Pancreas (tissue), 10 donors: ENCODE measurements around the gene CSRNP3. TPM values are rescaled to one million over a fixed set of nuclear protein-coding genes. Genes with fewer than 3 reads are reported as not detected.

Source experiments
- ATAC-seq, 4 donors: fragments of 200-7000 bp; cut with Tn5 transposase; one replicate each; pipeline versions ENCODE4 v1.8.0 to v1.9.1; 2020; ENCODE audit warnings: mild to moderate bottlenecking in 4 of 4, moderate library complexity in 4 of 4
- DNase-seq, 6 donors: peaks; one replicate each; pipeline ENCODE4 v3.0.0-alpha.2; 2020
- FAIRE-seq: peaks from 2 replicates; lab custom pipeline; 2012; peaks lifted over from hg19 to GRCh38; lab: Jason Lieb, UNC
- H3K27ac ChIP-seq, 4 donors: fragments of 200-600 bp; sonication (generic); 1 replicate in 3 of 4; 2 replicates in 1 of 4; pipeline versions ENCODE4 v1.5.0 to v1.8.0; 2020
- H3K27me3 ChIP-seq, 4 donors: fragments of 200-600 bp; one replicate each; pipeline ENCODE4 v1.8.0; 2021
- H3K36me3 ChIP-seq, 3 donors: fragments of 200-600 bp; sonication (generic) in 1 of 3; one replicate each; pipeline versions ENCODE4 v1.5.0 to v1.8.0; 2020 to 2021
- H3K4me1 ChIP-seq, 3 donors: fragments of 200-600 bp; one replicate each; pipeline ENCODE4 v1.8.0; 2021
- H3K4me3 ChIP-seq, 4 donors: fragments of 200-600 bp; sonication (generic) in 2 of 4; one replicate each; pipeline versions ENCODE4 v1.5.0 to v1.8.0; 2020 to 2021
- H3K9me3 ChIP-seq, 4 donors: fragments of 200-600 bp; one replicate each; pipeline ENCODE4 v1.8.0; 2021
- WGBS, 2 donors: extraction: QIAGEN DNeasy Blood & Tissue Kit; methylation state at CpG; one replicate each; pipeline ENCODE4 v1.1.7; 2013; 5-methylcytosine and 5-hydroxymethylcytosine counted together
- intact Hi-C, 3 donors: fragments of 100-400 bp; cut with DNase I; formaldehyde crosslinking; loops; one replicate each; pipeline versions ENCODE4 v1.11.1 to v1.14.2; 2022
- polyA plus RNA-seq, 2 donors: library from polyadenylated mRNA; stranded (reverse); fragments of 200-250 nt; gene quantifications; one replicate each; pipeline ENCODE4 v1.2.3, GENCODE V29; 2013
- total RNA-seq, 6 donors: library from RNA; stranded (reverse); fragmentation: NEBNext Ultra II Directional in 4 of 6; extraction: Animal tissue kit (Norgen Biotek cat#: 25700) in 4 of 6; gene quantifications; one replicate each; pipeline versions ENCODE4 v1.2.1 to v1.2.4, GENCODE V29; 2021 to 2023
- TF ChIP-seq, protein P1 (sequence below), 4 donors: fragments of 200-600 bp; sonication (generic) in 3 of 4; IDR thresholded peaks; one replicate each; pipeline versions ENCODE4 v1.5.0 to v1.8.0; 2021; ENCODE audit warnings: antibody characterized with exemption in 4 of 4
- donor health status: healthy with polysubstance abuse.
- donor health status: DM: no; HTN: no; CAD: no; lungs with moderate emphysema.
- donor health status: DM: no; HTN: no; CAD: no.
- donor health status: control.
- donor health status: control.
- donor health status: Bipolar disorder and iron deficiency.
- donor health status: DM: yes; HTN: yes; CAD: no.
- donor health status: DM: no; HTN: no; CAD: no.
- donor health status: DM: no; HTN: no; CAD: no.
- donor health status: DM: yes; HTN: yes; CAD: no.

Gene CSRNP3
- total and polyA plus RNA-seq, 8 donors: 0.91 to 4.8 (median 3.1) TPM

DNA sequence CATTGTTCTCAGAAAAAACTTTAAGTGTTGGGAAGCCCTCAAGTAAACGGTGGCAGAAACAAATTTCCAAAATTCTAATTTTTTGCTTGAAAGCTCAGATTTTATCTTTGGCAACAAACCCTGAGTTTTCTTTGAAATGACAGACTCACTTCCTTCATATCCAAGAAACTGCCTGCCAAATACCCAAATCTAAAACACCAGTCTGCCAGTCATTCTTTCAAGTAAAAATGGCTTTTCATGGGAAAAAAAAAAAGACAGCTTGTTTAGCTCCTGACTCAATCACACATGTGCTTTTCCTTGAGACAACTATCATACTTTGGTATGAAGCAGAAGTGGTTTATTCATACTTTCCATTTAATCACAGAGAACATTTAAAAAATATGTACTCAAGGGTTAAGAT is 40.6 kb upstream of the CSRNP3 start:
- Histone ChIP-seq H3K4me3 (no peak overlapping the region), H3K9me3 (no peaks in the 10 kb centered on the region), H3K4me1 (no peaks in the 10 kb centered on the region), H3K36me3 (no peaks in the 10 kb centered on the region), H3K27me3 (no peaks in the 10 kb centered on the region), H3K27ac (no peak overlapping the region)
- WGBS, 2 donors: 78 to 89% methylated on average over 1 of the region's 1 CpG
- FAIRE-seq (no peak), DNase-seq (no peak), ATAC-seq (no peak)
- TF ChIP-seq, protein P1, sequence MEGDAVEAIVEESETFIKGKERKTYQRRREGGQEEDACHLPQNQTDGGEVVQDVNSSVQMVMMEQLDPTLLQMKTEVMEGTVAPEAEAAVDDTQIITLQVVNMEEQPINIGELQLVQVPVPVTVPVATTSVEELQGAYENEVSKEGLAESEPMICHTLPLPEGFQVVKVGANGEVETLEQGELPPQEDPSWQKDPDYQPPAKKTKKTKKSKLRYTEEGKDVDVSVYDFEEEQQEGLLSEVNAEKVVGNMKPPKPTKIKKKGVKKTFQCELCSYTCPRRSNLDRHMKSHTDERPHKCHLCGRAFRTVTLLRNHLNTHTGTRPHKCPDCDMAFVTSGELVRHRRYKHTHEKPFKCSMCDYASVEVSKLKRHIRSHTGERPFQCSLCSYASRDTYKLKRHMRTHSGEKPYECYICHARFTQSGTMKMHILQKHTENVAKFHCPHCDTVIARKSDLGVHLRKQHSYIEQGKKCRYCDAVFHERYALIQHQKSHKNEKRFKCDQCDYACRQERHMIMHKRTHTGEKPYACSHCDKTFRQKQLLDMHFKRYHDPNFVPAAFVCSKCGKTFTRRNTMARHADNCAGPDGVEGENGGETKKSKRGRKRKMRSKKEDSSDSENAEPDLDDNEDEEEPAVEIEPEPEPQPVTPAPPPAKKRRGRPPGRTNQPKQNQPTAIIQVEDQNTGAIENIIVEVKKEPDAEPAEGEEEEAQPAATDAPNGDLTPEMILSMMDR (IDR thresholded peaks at IDR 0.05): no peak
- intact Hi-C loops: no loop called here

DNA sequence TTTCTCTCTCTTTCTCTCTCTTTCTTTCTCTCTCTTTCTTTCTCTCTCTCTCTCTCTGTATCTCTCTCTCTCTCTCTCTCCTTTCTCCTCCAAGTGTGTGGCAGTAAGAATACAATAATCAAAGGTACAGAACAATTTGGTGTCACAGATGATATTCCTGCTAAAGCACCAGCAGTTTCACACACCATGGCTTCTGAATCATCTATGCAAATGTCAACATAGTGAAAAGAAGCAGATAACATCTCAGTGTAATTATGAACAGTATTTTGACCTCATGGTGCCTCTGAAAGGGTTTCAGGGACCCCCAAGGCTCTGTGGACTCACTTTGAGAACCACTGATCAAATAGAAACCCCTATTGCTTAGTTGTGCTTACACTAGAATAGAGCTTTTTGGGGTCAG is 38.5 kb upstream of the CSRNP3 start:
- H3K4me1 ChIP-seq: no peaks in the 10 kb centered on the region
- no peaks in the 10 kb centered on the region for H3K27me3 ChIP-seq
- H3K4me3 ChIP-seq: no peak overlapping the region
- H3K36me3 ChIP-seq: no peaks in the 10 kb centered on the region
- no peak for ATAC-seq
- no peak overlapping the region for H3K27ac ChIP-seq
- no peak for DNase-seq
- FAIRE-seq: no peak
- H3K9me3 ChIP-seq: no peaks in the 10 kb centered on the region
- intact Hi-C loops: no loop called here
- TF ChIP-seq, protein P1 (IDR thresholded peaks at IDR 0.05): no peak

DNA sequence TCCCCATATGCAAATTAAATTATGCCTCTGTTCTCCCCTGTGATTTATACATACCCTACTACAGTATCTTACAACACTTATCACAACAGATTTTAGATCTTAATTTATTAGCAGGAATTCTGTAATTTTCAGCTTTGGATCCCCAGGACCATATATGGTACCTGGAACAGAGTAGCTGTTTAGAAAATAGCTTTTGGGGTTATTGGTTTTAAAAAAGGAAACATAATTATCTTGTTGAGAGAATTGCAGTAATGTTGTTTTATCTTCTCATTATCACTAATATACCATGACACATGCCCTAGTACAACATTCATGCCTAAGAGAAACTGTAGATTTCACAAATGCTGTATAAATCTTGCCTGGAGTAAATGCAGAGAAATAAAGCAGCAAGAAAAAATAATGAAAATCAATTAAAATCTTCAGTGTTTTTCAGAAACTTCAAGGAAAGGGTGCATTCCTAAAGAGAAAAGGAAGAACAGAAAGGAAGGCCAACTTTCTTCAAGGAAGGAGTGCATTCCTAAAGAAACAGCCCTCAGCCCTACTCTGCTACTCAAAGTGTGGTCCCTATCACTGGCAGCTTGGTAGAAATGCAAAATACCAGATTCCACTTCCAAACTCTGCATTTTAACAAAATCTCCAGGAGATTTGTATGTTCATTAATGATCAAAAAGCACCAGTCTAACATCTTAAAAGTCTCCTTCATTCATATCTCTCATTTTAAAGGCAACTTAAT is 37.1 kb upstream of the CSRNP3 start:
- Histone ChIP-seq H3K27ac (no peak overlapping the region), H3K9me3 (no peaks in the 10 kb centered on the region), H3K4me1 (no peaks in the 10 kb centered on the region), H3K4me3 (no peak overlapping the region), H3K36me3 (no peaks in the 10 kb centered on the region), H3K27me3 (no peaks in the 10 kb centered on the region)
- no peak for DNase-seq
- no peak for FAIRE-seq
- TF ChIP-seq, protein P1 (IDR thresholded peaks at IDR 0.05): no peak
- intact Hi-C loops: no loop called here
- no peak for ATAC-seq

GRCh38 chr2:165434865-165435496 is 34.5 kb upstream of the CSRNP3 start:
- FAIRE-seq: no peak
- Histone ChIP-seq H3K4me1 (no peaks in the 10 kb centered on the region), H3K4me3 (no peak overlapping the region), H3K9me3 (no peaks in the 10 kb centered on the region), H3K27ac (no peak overlapping the region), H3K27me3 (no peaks in the 10 kb centered on the region), H3K36me3 (no peaks in the 10 kb centered on the region)
- no peak for DNase-seq
- TF ChIP-seq, protein P1 (IDR thresholded peaks at IDR 0.05): no peak
- no peak for ATAC-seq
- intact Hi-C loops: no loop called here
- 50 to 57% methylated on average over 1 of the region's 1 CpG for WGBS, 2 donors

DNA sequence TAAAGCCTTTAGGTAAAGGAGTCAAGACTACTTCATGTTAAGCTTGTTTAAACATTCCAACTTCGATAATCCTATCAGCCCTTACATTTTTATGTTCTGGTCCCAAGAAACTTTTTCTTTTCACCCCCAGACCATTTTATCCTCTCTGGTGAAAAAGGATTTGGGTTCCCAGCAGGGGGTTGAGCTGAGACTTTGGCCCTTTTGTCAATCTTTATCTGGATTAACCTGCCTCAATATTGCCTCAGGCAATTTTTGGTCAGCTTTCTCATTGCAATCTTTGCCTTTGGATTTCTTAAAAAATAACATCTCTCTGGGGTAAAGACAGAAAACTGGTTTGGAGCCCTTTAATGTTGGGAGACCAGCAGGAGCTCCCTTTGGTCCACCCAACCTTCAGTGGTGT is 33.9 kb upstream of the CSRNP3 start:
- TF ChIP-seq, protein P1 (IDR thresholded peaks at IDR 0.05): no peak
- no peaks in the 10 kb centered on the region for H3K4me1 ChIP-seq
- FAIRE-seq (no peak), DNase-seq (no peak), ATAC-seq (no peak)
- H3K9me3 ChIP-seq: no peaks in the 10 kb centered on the region
- H3K4me3 ChIP-seq: no peak overlapping the region
- 44 to 62% methylated on average over 1 of the region's 1 CpG for WGBS, 2 donors
- no peaks in the 10 kb centered on the region for H3K36me3 ChIP-seq
- no peak overlapping the region for H3K27ac ChIP-seq
- H3K27me3 ChIP-seq: no peaks in the 10 kb centered on the region
- intact Hi-C loops: no loop called here
